ENCODE results near the gene CHD6.

Gene CHD6

GRCh38 chr20:41375846-41376245 is 242.3 kb downstream of the CHD6 start:
- H3K36me3 ChIP-seq (ENCODE audit: control insufficient read depth, insufficient read depth, low read length) = no peaks in the 10 kb centered on the region
- H3K4me1 ChIP-seq (ENCODE audit: control insufficient read depth, insufficient read depth, low read length) = peaks cover 3% of the 10 kb centered on the region
- no peaks in the 10 kb centered on the region for H3K9me3 ChIP-seq (ENCODE audit: control insufficient read depth, low read length)
- H3K27me3 ChIP-seq (ENCODE audit: control insufficient read depth, insufficient read depth, low read length, poor library complexity, severe bottlenecking) = no peaks in the 10 kb centered on the region
- WGBS, 2 experiments = 82% methylated on average over 9 of the region's 9 CpGs
- no peak overlapping the region for H3K4me3 ChIP-seq (ENCODE audit: insufficient read depth, low read depth, low read length)
- no peak overlapping the region for H3K27ac ChIP-seq (ENCODE audit: insufficient read depth, low read depth, low read length, poor library complexity, severe bottlenecking)

GRCh38 chr20:41373931-41374920 is 244.0 kb downstream of the CHD6 start:
- Histone ChIP-seq H3K27ac (ENCODE audit: insufficient read depth, low read depth, low read length, poor library complexity, severe bottlenecking) (no peak overlapping the region), H3K4me1 (ENCODE audit: control insufficient read depth, insufficient read depth, low read length) (peaks cover 3% of the 10 kb centered on the region), H3K9me3 (ENCODE audit: control insufficient read depth, low read length) (no peaks in the 10 kb centered on the region), H3K36me3 (ENCODE audit: control insufficient read depth, insufficient read depth, low read length) (no peaks in the 10 kb centered on the region), H3K4me3 (ENCODE audit: insufficient read depth, low read depth, low read length) (no peak overlapping the region), H3K27me3 (ENCODE audit: control insufficient read depth, insufficient read depth, low read length, poor library complexity, severe bottlenecking) (peaks cover 2% of the 10 kb centered on the region)
- 88 to 91% methylated on average over 9 of the region's 9 CpGs for WGBS, 2 experiments

- Histone ChIP-seq H3K27ac (ENCODE audit: insufficient read depth, low read depth, low read length, poor library complexity, severe bottlenecking) (no peak overlapping the region), H3K36me3 (ENCODE audit: control insufficient read depth, insufficient read depth, low read length) (no peaks in the 10 kb centered on the region), H3K9me3 (ENCODE audit: control insufficient read depth, low read length) (no peaks in the 10 kb centered on the region), H3K4me1 (ENCODE audit: control insufficient read depth, insufficient read depth, low read length) (peaks cover 3% of the 10 kb centered on the region), H3K27me3 (ENCODE audit: control insufficient read depth, insufficient read depth, low read length, poor library complexity, severe bottlenecking) (peaks cover 5% of the 10 kb centered on the region), H3K4me3 (ENCODE audit: insufficient read depth, low read depth, low read length) (no peak overlapping the region)
- 90% methylated on average over 11 of the region's 11 CpGs for WGBS, 2 experiments
Measured at GRCh38 chr20:41373251-41373783, 244.9 kb downstream of the CHD6 start.

- Histone ChIP-seq H3K9me3 (ENCODE audit: control insufficient read depth, low read length) (no peaks in the 10 kb centered on the region), H3K36me3 (ENCODE audit: control insufficient read depth, insufficient read depth, low read length) (no peaks in the 10 kb centered on the region), H3K27me3 (ENCODE audit: control insufficient read depth, insufficient read depth, low read length, poor library complexity, severe bottlenecking) (peaks cover 23% of the 10 kb centered on the region), H3K4me3 (ENCODE audit: insufficient read depth, low read depth, low read length) (no peak overlapping the region), H3K4me1 (ENCODE audit: control insufficient read depth, insufficient read depth, low read length) (peaks cover 9% of the 10 kb centered on the region), H3K27ac (ENCODE audit: insufficient read depth, low read depth, low read length, poor library complexity, severe bottlenecking) (no peak overlapping the region)
- whole genome bisulfite sequencing, 2 experiments = 90% methylated on average over 4 of the region's 4 CpGs
Measured at GRCh38 chr20:41371371-41371770, 246.8 kb downstream of the CHD6 start.

GRCh38 chr20:41370176-41370575 is 248.0 kb downstream of the CHD6 start:
- Histone ChIP-seq H3K27ac (ENCODE audit: insufficient read depth, low read depth, low read length, poor library complexity, severe bottlenecking) (no peak overlapping the region), H3K4me3 (ENCODE audit: insufficient read depth, low read depth, low read length) (no peak overlapping the region), H3K4me1 (ENCODE audit: control insufficient read depth, insufficient read depth, low read length) (peaks cover 12% of the 10 kb centered on the region), H3K9me3 (ENCODE audit: control insufficient read depth, low read length) (no peaks in the 10 kb centered on the region), H3K27me3 (ENCODE audit: control insufficient read depth, insufficient read depth, low read length, poor library complexity, severe bottlenecking) (peaks cover 35% of the 10 kb centered on the region), H3K36me3 (ENCODE audit: control insufficient read depth, insufficient read depth, low read length) (no peaks in the 10 kb centered on the region)
- whole genome bisulfite sequencing, 2 experiments = 96 to 97% methylated on average over 5 of the region's 5 CpGs

GRCh38 chr20:41369673-41370072 is 248.5 kb downstream of the CHD6 start:
- Histone ChIP-seq H3K36me3 (ENCODE audit: control insufficient read depth, insufficient read depth, low read length) (no peaks in the 10 kb centered on the region), H3K4me1 (ENCODE audit: control insufficient read depth, insufficient read depth, low read length) (peaks cover 12% of the 10 kb centered on the region), H3K27ac (ENCODE audit: insufficient read depth, low read depth, low read length, poor library complexity, severe bottlenecking) (no peak overlapping the region), H3K27me3 (ENCODE audit: control insufficient read depth, insufficient read depth, low read length, poor library complexity, severe bottlenecking) (peaks cover 40% of the 10 kb centered on the region), H3K9me3 (ENCODE audit: control insufficient read depth, low read length) (no peaks in the 10 kb centered on the region), H3K4me3 (ENCODE audit: insufficient read depth, low read depth, low read length) (no peak overlapping the region)
- WGBS, 2 experiments = 91 to 97% methylated on average over 2 of the region's 2 CpGs

GRCh38 chr20:41367956-41368355 is 250.2 kb downstream of the CHD6 start:
- Histone ChIP-seq H3K4me1 (ENCODE audit: control insufficient read depth, insufficient read depth, low read length) (peaks cover 9% of the 10 kb centered on the region), H3K36me3 (ENCODE audit: control insufficient read depth, insufficient read depth, low read length) (no peaks in the 10 kb centered on the region), H3K4me3 (ENCODE audit: insufficient read depth, low read depth, low read length) (no peak overlapping the region), H3K27ac (ENCODE audit: insufficient read depth, low read depth, low read length, poor library complexity, severe bottlenecking) (no peak overlapping the region), H3K9me3 (ENCODE audit: control insufficient read depth, low read length) (no peaks in the 10 kb centered on the region), H3K27me3 (ENCODE audit: control insufficient read depth, insufficient read depth, low read length, poor library complexity, severe bottlenecking) (peaks cover 48% of the 10 kb centered on the region)
- WGBS, 2 experiments = 88 to 94% methylated on average over 3 of the region's 3 CpGs

- WGBS, 2 experiments = 58 to 65% methylated on average over 13 of the region's 13 CpGs
- peaks cover 48% of the 10 kb centered on the region for H3K27me3 ChIP-seq (ENCODE audit: control insufficient read depth, insufficient read depth, low read length, poor library complexity, severe bottlenecking)
Measured at GRCh38 chr20:41367393-41367695, 250.8 kb downstream of the CHD6 start.

GRCh38 chr20:41366546-41367392 is 251.4 kb downstream of the CHD6 start, which contains the start of gene EMILIN3:
EMILIN3 (minus strand) TSS chr20:41366818; CDS start chr20:41366634, 184 bp downstream.
- peak within 1 kb of the TSS; percentile 35 for H3K4me3 ChIP-seq (ENCODE audit: insufficient read depth, low read depth, low read length)
- H3K27ac ChIP-seq (ENCODE audit: insufficient read depth, low read depth, low read length, poor library complexity, severe bottlenecking) = no peak within 1 kb of the TSS
- H3K36me3 ChIP-seq (ENCODE audit: control insufficient read depth, insufficient read depth, low read length) = no peaks in the 10 kb centered on the region
- H3K4me1 ChIP-seq (ENCODE audit: control insufficient read depth, insufficient read depth, low read length) = peaks cover 9% of the 10 kb centered on the region
- H3K27me3 ChIP-seq (ENCODE audit: control insufficient read depth, insufficient read depth, low read length, poor library complexity, severe bottlenecking) = peaks cover 48% of the 10 kb centered on the region
- 3 to 4% methylated on average over 93 of the region's 93 CpGs for WGBS, 2 experiments
- H3K9me3 ChIP-seq (ENCODE audit: control insufficient read depth, low read length) = no peaks in the 10 kb centered on the region

More at GRCh38 chr20:41367393-41367695, 250.8 kb downstream of the CHD6 start:
- Histone ChIP-seq H3K36me3 (ENCODE audit: control insufficient read depth, insufficient read depth, low read length) (no peaks in the 10 kb centered on the region), H3K4me1 (ENCODE audit: control insufficient read depth, insufficient read depth, low read length) (peaks cover 9% of the 10 kb centered on the region), H3K27ac (ENCODE audit: insufficient read depth, low read depth, low read length, poor library complexity, severe bottlenecking) (no peak overlapping the region), H3K9me3 (ENCODE audit: control insufficient read depth, low read length) (no peaks in the 10 kb centered on the region), H3K4me3 (ENCODE audit: insufficient read depth, low read depth, low read length) (no peak overlapping the region)
